Measurements from ENCODE around the gene CC2D2A.

GRCh38 chr4:15545371-15545770, 75.7 kb downstream of the CC2D2A start:
- TF ChIP-seq CTCF (IDR thresholded peaks at IDR 0.05) (no peak), POLR2AphosphoS5 (IDR thresholded peaks at IDR 0.05; ENCODE audit: low read depth, low read length) (no peak), REST (IDR thresholded peaks at IDR 0.05; ENCODE audit: insufficient read depth in 1 of 2, low read depth in 2 of 2, low read length in 1 of 2) (no peak), TCF7L2 (IDR thresholded peaks at IDR 0.05; ENCODE audit: low read depth, low read length) (no peak)

Data from Panc1 (cell line).